HG03571 (cell line): ENCODE data around the gene WNT4.
"Not testable (repeated sequence)": the region's sequence is repeated elsewhere in the genome, so short reads cannot be mapped to it uniquely, and the experiment has no call there.

Source experiments
- ATAC-seq: cut with Tn5 transposase; IDR thresholded peaks from one replicate; pipeline ENCODE4 v1.9.1; 2021; ENCODE audit not compliant: unreplicated experiment

Gene WNT4

GRCh38 chr1:22114083-22115012 lies 28.5 kb downstream of the WNT4 start:
- no peak for ATAC-seq

GRCh38 chr1:22112554-22112953 lies 30.3 kb downstream of the WNT4 start:
- no peak for ATAC-seq

DNA sequence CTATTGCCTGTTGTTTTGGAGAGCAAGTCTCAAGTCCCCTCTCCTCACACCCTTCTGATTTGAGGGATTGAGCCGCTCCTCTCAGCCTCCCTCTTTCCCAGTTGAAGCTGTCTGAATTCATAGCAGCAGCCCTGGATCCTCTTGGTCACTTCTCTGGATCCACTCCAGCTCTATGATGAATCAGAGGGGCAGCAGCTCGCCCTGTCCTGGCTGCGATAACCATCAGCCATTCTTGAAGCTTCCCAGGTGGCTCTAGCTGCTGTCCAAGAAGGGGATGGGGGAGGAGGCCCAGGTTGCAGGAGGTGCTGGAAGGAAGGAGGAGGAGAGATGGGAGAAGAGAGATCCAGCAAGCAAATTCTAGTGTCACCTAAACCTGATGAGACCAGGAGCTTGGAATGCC lies 31.3 kb downstream of the WNT4 start:
- ATAC-seq: no peak

- no peak for ATAC-seq
These were observed 31.8 kb downstream of the WNT4 start for GRCh38 chr1:22111115-22111514.

GRCh38 chr1:22110016-22110415 lies 32.9 kb downstream of the WNT4 start:
- no peak for ATAC-seq

GRCh38 chr1:22108339-22109105 lies 34.4 kb downstream of the WNT4 start:
- ATAC-seq: no peak

GRCh38 chr1:22107126-22107525 lies 35.8 kb downstream of the WNT4 start:
- ATAC-seq: no peak

GRCh38 chr1:22105611-22106207 lies 37.2 kb downstream of the WNT4 start:
- no peak for ATAC-seq

GRCh38 chr1:22104865-22105437 lies 37.9 kb downstream of the WNT4 start:
- ATAC-seq: no peak

GRCh38 chr1:22104094-22104493 lies 38.8 kb downstream of the WNT4 start:
- no peak for ATAC-seq

DNA sequence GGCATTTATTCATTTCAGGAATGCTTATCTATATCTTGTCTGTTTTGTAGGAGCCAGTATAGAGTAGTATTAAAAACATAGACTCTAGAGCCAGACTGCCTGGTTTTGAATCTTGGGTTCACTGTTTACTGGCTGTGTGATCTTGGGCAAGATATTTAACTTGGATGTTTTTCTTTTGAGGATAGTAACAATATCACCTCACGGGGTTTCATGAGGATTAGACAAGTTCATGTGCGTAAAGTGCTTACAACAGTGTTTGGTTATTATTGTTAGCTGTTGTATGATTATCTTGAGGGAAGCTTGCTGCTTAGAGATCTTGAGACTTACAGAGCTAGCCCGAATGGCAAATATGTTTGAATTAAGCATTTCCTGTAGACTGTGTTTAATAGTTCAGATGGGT lies 40.2 kb downstream of the WNT4 start:
- ATAC-seq: no peak

DNA sequence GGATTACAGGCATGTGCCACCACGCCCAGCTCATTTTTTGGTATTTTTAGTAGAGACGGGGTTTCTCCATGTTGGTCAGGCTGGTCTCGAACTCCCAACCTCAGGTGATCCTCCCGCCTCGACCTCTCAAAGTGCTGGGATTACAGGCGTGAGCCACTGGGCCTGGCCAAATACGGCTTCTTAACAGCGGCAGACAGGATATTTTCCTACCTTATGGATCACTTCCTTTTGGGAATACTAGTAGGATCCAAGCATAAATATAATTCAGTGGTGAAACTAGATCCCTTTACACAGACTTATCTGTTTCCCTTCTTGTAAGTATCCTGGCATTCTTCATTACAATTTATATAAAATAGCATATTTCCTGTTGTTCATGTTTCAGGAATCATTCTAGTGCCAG lies 40.9 kb downstream of the WNT4 start:
- ATAC-seq: no peak

GRCh38 chr1:22101199-22101598 lies 41.7 kb downstream of the WNT4 start:
- no peak for ATAC-seq

DNA sequence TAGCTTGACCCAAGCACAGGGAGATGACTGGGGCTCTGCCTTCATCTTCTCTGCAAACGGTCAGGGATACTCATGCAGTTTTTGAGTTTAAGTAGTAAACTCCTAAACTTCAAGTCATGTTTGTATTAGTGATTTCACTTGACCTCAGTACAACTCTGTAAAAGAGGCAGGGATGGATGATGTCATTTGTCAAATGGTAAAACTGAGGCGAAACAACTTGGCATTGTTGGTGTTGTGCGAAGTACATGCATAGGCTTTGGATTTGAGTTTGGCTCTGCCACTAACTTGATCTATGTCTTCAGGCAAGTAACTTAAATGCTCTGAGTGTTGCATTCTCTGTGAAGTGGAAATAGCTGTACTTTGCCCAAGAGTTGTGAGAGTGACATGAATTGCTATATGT lies 42.7 kb downstream of the WNT4 start:
- no peak for ATAC-seq

GRCh38 chr1:22098752-22099151 lies 44.1 kb downstream of the WNT4 start:
- ATAC-seq: no peak

GRCh38 chr1:22096463-22096862 lies 46.4 kb downstream of the WNT4 start:
- no peak for ATAC-seq

DNA sequence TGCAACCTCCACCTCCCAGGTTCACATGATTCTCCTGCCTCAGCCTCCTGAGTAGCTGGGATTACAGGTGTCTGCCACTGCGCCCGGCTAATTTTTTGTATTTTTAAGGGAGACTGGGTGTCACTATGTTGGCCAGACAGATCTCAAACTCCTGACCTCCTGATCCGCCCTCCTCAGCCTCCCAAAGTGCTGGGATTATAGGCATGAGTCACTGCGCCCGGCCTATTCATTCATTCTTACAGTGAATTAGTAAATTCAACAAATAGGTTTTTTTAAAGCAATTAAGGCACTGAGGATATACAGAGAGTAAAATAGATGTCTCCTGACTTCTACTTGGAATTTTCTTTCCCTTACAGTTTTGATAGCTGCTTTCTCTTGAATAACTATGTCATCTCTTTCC lies 46.9 kb downstream of the WNT4 start:
- no peak for ATAC-seq

DNA sequence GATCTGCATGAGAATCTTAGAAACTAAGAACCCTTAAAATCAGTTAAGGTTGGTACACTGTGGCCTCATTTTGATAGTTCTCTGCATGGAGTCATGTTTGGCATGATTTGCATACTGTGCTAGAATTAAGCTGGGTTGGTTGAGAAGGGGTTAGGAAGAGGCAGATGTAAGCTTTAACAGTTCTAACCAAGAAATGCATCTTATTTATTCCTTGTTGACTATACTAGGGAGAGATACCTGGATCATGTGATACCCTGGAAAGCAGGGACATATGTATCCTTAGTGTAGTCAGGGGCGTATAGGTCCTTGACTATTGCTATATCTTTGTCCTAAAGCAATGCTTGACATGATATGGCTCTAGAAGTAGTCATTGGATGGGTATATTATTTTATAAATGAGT lies 49.4 kb downstream of the WNT4 start:
- ATAC-seq: no peak

DNA sequence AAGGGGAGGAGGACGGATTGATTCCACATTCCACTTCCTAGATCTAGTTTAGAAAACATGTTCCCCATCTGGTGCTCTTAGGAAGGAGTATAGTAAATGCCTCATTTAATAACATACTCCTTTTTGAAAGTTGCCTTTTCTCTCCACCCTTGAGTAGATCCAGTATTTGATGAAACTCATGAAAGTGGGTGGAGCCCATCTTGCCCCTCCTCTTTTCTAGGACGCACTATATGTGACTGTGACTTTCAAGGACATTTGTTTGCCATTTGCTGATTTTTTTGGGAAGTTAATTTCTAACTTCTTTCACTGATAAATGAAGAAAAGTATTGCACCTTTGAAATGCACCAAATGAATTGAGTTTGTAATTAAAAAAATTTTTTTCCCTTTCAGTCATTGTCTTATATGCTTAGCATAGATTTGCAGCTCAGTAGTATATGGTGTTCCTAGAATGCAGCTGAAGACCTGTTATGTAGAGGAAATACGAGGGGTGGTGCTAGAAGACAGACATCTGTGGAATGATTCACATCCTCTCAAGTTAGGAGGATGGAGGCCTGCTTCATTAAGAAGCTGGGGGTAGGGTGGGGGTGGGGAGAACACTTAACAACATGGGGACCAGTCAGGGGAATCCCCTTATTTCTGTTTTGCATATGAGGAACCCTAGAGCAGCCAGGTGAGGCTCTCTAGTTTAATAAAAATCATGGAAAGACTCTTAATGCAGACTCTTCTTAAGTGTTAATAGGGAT lies 50.7 kb downstream of the WNT4 start:
- ATAC-seq: not testable (repeated sequence)

GRCh38 chr1:22090867-22091266 lies 52.0 kb downstream of the WNT4 start:
- ATAC-seq: no peak

DNA sequence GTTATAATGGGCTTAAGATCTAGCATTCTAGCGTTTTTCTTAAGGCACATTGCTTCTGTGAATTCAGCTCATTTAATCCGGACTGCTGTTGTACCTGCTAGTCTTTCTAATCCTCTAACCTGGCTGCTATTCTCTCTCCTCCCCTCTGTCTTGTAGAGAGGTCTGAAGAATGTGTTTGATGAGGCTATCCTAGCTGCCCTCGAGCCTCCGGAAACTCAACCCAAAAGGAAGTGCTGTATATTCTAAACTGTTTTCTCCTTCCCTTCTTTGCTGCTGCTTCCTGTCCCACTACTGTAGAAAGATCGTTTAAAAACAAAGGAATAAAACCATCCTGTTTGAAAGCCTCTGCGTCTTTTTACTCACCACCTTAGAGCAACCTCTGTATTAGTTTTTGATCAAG lies 53.1 kb downstream of the WNT4 start:
- ATAC-seq: no peak
